Activated CD4-positive, alpha-beta T cell treated with anti-CD3 and anti-CD28 coated beads for 36 hours (primary cell): ENCODE results near the gene DACH1. TPM values are rescaled to one million over a fixed set of nuclear protein-coding genes. Genes with fewer than 3 reads are reported as not detected.

Source experiments
- ATAC-seq: fragments of 200-7000 bp; cut with Tn5 transposase; one replicate; pipeline ENCODE4 v1.10.0; 2021; ENCODE audit warnings: mild to moderate bottlenecking, moderate library complexity
- CTCF ChIA-PET: fragments of 350-600 bp; sonication (Branson Sonifier 250); formaldehyde crosslinking; loops from one replicate; lab custom pipeline; 2021; ENCODE audit warnings: antibody characterized with exemption; lab: Charles Lee
- POLR2A ChIA-PET: fragments of 350-600 bp; sonication (Branson Sonifier 250); formaldehyde crosslinking; loops from one replicate; lab custom pipeline; 2021; ENCODE audit warnings: antibody characterized with exemption, inconsistent platforms; lab: Charles Lee
- DNase-seq: peaks from one replicate; pipeline ENCODE4 v3.0.0-alpha.2; 2020
- H3K27ac Mint-ChIP-seq: one replicate; pipeline ENCODE4 v1.8.0; 2021; ENCODE audit warnings: mixed read lengths
- H3K27me3 Mint-ChIP-seq: one replicate; pipeline ENCODE4 v1.8.0; 2021; ENCODE audit warnings: mixed read lengths
- H3K36me3 Mint-ChIP-seq: one replicate; pipeline ENCODE4 v1.8.0; 2021; ENCODE audit warnings: low read depth, mixed read lengths
- H3K4me1 Mint-ChIP-seq: one replicate; pipeline ENCODE4 v1.8.0; 2021; ENCODE audit warnings: mixed read lengths
- H3K4me3 Mint-ChIP-seq: one replicate; pipeline ENCODE4 v1.8.0; 2021; ENCODE audit warnings: mild to moderate bottlenecking, moderate library complexity, mixed read lengths
- H3K9me3 Mint-ChIP-seq: one replicate; pipeline ENCODE4 v1.8.0; 2021; ENCODE audit warnings: low read depth, mixed read lengths
- intact Hi-C, 2 experiments: fragments of 100-400 bp; cut with DNase I in 1 of 2; cut with micrococcal nuclease in 1 of 2; formaldehyde crosslinking; loops; one replicate each; pipeline versions ENCODE4 v1.14.2 to v1.15.1; 2022 to 2024; cut with DNase I, micrococcal nuclease
- total RNA-seq, 2 experiments: library from RNA; stranded (reverse); gene quantifications; one replicate each; pipeline ENCODE4 v1.2.3, GENCODE V29; 2021

Gene DACH1
- total RNA-seq, 2 experiments from 2014 or later: 0.09 to 0.21 TPM

- intact Hi-C loops: no loop called here
- ChIA-PET POLR2A (no interaction called here), CTCF (no interaction called here)
- DNase-seq: no peak
- peaks cover 21% of the 10 kb centered on the region for H3K4me1 Mint-ChIP-seq
- no peaks in the 10 kb centered on the region for H3K36me3 Mint-ChIP-seq
- no peaks in the 10 kb centered on the region for H3K9me3 Mint-ChIP-seq
- H3K27me3 Mint-ChIP-seq: no peaks in the 10 kb centered on the region
- no peak overlapping the region for H3K4me3 Mint-ChIP-seq
- H3K27ac Mint-ChIP-seq: no peak overlapping the region
- no peak for ATAC-seq
These were observed 39.8 kb downstream of the DACH1 start for GRCh38 chr13:71827241-71827640.

GRCh38 chr13:71820699-71821098, 46.3 kb downstream of the DACH1 start:
- H3K4me3 Mint-ChIP-seq: no peak overlapping the region
- H3K27me3 Mint-ChIP-seq: no peaks in the 10 kb centered on the region
- no peaks in the 10 kb centered on the region for H3K9me3 Mint-ChIP-seq
- no peaks in the 10 kb centered on the region for H3K36me3 Mint-ChIP-seq
- no peak for ATAC-seq
- CTCF ChIA-PET: no interaction called here
- no peak for DNase-seq
- intact Hi-C loops: no loop called here
- POLR2A ChIA-PET: no interaction called here
- H3K27ac Mint-ChIP-seq: no peak overlapping the region
- no peaks in the 10 kb centered on the region for H3K4me1 Mint-ChIP-seq

- Mint-ChIP-seq H3K4me1 (no peaks in the 10 kb centered on the region), H3K36me3 (no peaks in the 10 kb centered on the region), H3K4me3 (no peak overlapping the region), H3K27me3 (no peaks in the 10 kb centered on the region), H3K9me3 (no peaks in the 10 kb centered on the region), H3K27ac (no peak overlapping the region)
- ChIA-PET CTCF (no interaction called here), POLR2A (no interaction called here)
- no peak for DNase-seq
- intact Hi-C loops: no loop called here
- no peak for ATAC-seq
These were observed 49.7 kb downstream of the DACH1 start for GRCh38 chr13:71817335-71817734.

GRCh38 chr13:71814806-71815360, 52.1 kb downstream of the DACH1 start:
- intact Hi-C loops: no loop called here
- CTCF ChIA-PET: no interaction called here

GRCh38 chr13:71813187-71813586, 53.8 kb downstream of the DACH1 start:
- intact Hi-C loops: no loop called here
- no peaks in the 10 kb centered on the region for H3K36me3 Mint-ChIP-seq
- peak; percentile 60 for ATAC-seq
- H3K9me3 Mint-ChIP-seq: no peaks in the 10 kb centered on the region
- CTCF ChIA-PET: no interaction called here
- no peak overlapping the region for H3K27ac Mint-ChIP-seq
- no peaks in the 10 kb centered on the region for H3K27me3 Mint-ChIP-seq
- H3K4me1 Mint-ChIP-seq: no peaks in the 10 kb centered on the region
- H3K4me3 Mint-ChIP-seq: no peak overlapping the region
- POLR2A ChIA-PET: no interaction called here
- no peak for DNase-seq

More at GRCh38 chr13:71814806-71815360, 52.1 kb downstream of the DACH1 start:
- no peaks in the 10 kb centered on the region for H3K4me1 Mint-ChIP-seq
- no peak overlapping the region for H3K27ac Mint-ChIP-seq
- no peaks in the 10 kb centered on the region for H3K36me3 Mint-ChIP-seq
- H3K9me3 Mint-ChIP-seq: no peaks in the 10 kb centered on the region
- no peak overlapping the region for H3K4me3 Mint-ChIP-seq
- ATAC-seq (no peak), DNase-seq (no peak)
- POLR2A ChIA-PET: no interaction called here
- H3K27me3 Mint-ChIP-seq: no peaks in the 10 kb centered on the region

GRCh38 chr13:71811344-71811743, 55.7 kb downstream of the DACH1 start:
- H3K4me3 Mint-ChIP-seq: no peak overlapping the region
- H3K27me3 Mint-ChIP-seq: no peaks in the 10 kb centered on the region
- CTCF ChIA-PET: interaction anchor here (1.1 kb wide), 1 partner anchor 25 kb away, joined by 3 read pairs; no protein-coding TSS in a partner anchor
- no peaks in the 10 kb centered on the region for H3K36me3 Mint-ChIP-seq
- H3K27ac Mint-ChIP-seq: no peak overlapping the region
- H3K4me1 Mint-ChIP-seq: no peaks in the 10 kb centered on the region
- intact Hi-C loops: no loop called here
- ATAC-seq: no peak
- DNase-seq: no peak
- no peaks in the 10 kb centered on the region for H3K9me3 Mint-ChIP-seq
- POLR2A ChIA-PET: no interaction called here

GRCh38 chr13:71808708-71809107, 58.3 kb downstream of the DACH1 start:
- DNase-seq (no peak), ATAC-seq (no peak)
- intact Hi-C loops: no loop called here
- H3K27me3 Mint-ChIP-seq: no peaks in the 10 kb centered on the region
- no peak overlapping the region for H3K4me3 Mint-ChIP-seq
- no peaks in the 10 kb centered on the region for H3K4me1 Mint-ChIP-seq
- ChIA-PET CTCF (no interaction called here), POLR2A (no interaction called here)
- no peaks in the 10 kb centered on the region for H3K9me3 Mint-ChIP-seq
- H3K27ac Mint-ChIP-seq: no peak overlapping the region
- no peaks in the 10 kb centered on the region for H3K36me3 Mint-ChIP-seq

- ChIA-PET CTCF (no interaction called here), POLR2A (no interaction called here)
- Mint-ChIP-seq H3K4me3 (no peak overlapping the region), H3K27ac (no peak overlapping the region), H3K9me3 (no peaks in the 10 kb centered on the region), H3K27me3 (no peaks in the 10 kb centered on the region), H3K36me3 (no peaks in the 10 kb centered on the region), H3K4me1 (no peaks in the 10 kb centered on the region)
- DNase-seq (no peak), ATAC-seq (no peak)
- intact Hi-C loops: no loop called here
These were observed 60.1 kb downstream of the DACH1 start for GRCh38 chr13:71806886-71807285.

- Mint-ChIP-seq H3K4me3 (no peak overlapping the region), H3K36me3 (no peaks in the 10 kb centered on the region), H3K4me1 (no peaks in the 10 kb centered on the region), H3K27ac (no peak overlapping the region), H3K9me3 (no peaks in the 10 kb centered on the region), H3K27me3 (no peaks in the 10 kb centered on the region)
- ChIA-PET CTCF (no interaction called here), POLR2A (no interaction called here)
- intact Hi-C loops: no loop called here
- no peak for ATAC-seq
- no peak for DNase-seq
These were observed 63.9 kb downstream of the DACH1 start for GRCh38 chr13:71803066-71803465.

DNA sequence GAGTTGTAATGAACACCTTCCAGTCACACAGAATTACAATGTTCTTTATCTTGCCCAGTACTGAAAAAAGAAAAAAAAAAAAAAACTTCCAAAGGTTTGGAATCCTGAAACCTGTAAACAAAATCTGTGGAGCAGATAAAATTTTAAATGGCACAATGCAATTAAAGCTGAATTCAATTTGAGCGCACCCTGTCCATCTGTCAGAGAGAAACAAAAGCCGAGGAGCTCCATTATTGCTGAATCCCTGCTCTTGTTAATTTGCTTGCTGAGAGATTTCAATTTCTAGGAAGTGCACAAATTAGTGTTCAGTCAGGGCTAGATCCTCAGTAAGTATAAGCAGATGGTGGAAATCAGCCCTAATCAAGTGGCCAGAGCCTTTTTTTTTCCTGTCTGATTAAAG, 65.2 kb downstream of the DACH1 start:
- Mint-ChIP-seq H3K36me3 (no peaks in the 10 kb centered on the region), H3K27ac (no peak overlapping the region), H3K4me1 (no peaks in the 10 kb centered on the region), H3K27me3 (no peaks in the 10 kb centered on the region), H3K4me3 (no peak overlapping the region), H3K9me3 (no peaks in the 10 kb centered on the region)
- ATAC-seq (no peak), DNase-seq (no peak)
- ChIA-PET CTCF (interaction anchor here (0.6 kb wide), 1 partner anchor 27 kb away, joined by 3 read pairs; no protein-coding TSS in a partner anchor), POLR2A (no interaction called here)
- intact Hi-C loops: no loop called here

- no peaks in the 10 kb centered on the region for H3K27me3 Mint-ChIP-seq
- intact Hi-C loops: no loop called here
- DNase-seq: no peak
- CTCF ChIA-PET: interaction anchor here (0.6 kb wide), 1 partner anchor 27 kb away, joined by 3 read pairs; no protein-coding TSS in a partner anchor
- no peaks in the 10 kb centered on the region for H3K36me3 Mint-ChIP-seq
- no peak overlapping the region for H3K4me3 Mint-ChIP-seq
- POLR2A ChIA-PET: no interaction called here
- no peak for ATAC-seq
- no peaks in the 10 kb centered on the region for H3K9me3 Mint-ChIP-seq
- H3K27ac Mint-ChIP-seq: no peak overlapping the region
- no peaks in the 10 kb centered on the region for H3K4me1 Mint-ChIP-seq
These were observed 65.7 kb downstream of the DACH1 start for GRCh38 chr13:71801165-71801760.

DNA sequence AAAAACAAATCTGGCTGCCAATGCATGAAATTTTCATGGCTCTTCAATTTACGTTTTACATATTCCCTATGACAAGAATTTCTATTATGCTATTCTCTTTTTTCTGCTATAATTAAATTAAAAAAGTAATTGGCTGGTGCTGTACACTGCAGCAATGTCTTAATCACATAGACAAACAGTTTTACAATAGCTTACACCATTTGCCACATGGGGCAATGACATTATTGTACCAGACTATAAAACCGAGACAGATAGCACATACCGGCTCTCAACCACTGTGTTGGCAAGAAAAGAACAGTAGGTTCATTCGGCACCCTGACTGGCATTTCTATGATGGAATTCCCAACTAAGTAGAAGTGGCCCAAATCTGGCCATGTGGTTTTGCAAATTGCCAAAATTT, 67.7 kb downstream of the DACH1 start:
- Mint-ChIP-seq H3K27ac (no peak overlapping the region), H3K9me3 (no peaks in the 10 kb centered on the region), H3K4me1 (no peaks in the 10 kb centered on the region), H3K4me3 (no peak overlapping the region), H3K36me3 (no peaks in the 10 kb centered on the region), H3K27me3 (no peaks in the 10 kb centered on the region)
- intact Hi-C loops: no loop called here
- DNase-seq (no peak), ATAC-seq (no peak)
- ChIA-PET CTCF (interaction anchor here (0.5 kb wide), 1 partner anchor 1480 kb away, joined by 3 read pairs; no protein-coding TSS in a partner anchor), POLR2A (no interaction called here)
